D721Med (cell line): ENCODE measurements around the gene TLK1.

Experiments used
- DNase-seq: peaks from one replicate; pipeline ENCODE4 v3.0.0; 2011; ENCODE audit warnings: low spot score; ENCODE audit not compliant: insufficient read length
- FAIRE-seq: peaks from 2 replicates; lab custom pipeline; 2011; peaks lifted over from hg19 to GRCh38; lab: Jason Lieb, UNC
- TF ChIP-seq, protein P1 (sequence below): IDR thresholded peaks from 2 replicates; pipeline ENCODE4 v1.5.1; 2012; ENCODE audit warnings: mild to moderate bottlenecking, control low read depth; ENCODE audit not compliant: insufficient read depth; ENCODE audit errors: missing control alignments

The TLK1 gene

DNA sequence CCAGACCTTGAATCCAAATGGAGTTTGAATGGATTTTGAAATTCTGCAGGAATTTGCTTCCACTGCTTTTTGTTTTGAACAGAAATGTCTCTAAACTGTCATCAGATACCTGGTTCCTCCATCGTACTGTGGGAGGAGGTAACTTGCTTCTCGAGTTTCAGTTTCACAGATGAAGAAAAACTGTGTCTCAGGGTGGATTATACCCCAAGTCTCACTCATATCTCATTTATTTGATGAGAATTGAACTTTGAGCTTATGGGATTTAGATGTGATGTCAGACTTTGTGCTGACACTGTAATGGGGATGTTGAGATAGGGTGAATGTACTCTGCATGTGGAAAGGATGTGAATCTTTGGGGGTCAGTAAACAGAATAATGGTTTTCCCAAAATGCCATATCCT, 124.2 kb downstream of the TLK1 start:
- TF ChIP-seq, protein P1, sequence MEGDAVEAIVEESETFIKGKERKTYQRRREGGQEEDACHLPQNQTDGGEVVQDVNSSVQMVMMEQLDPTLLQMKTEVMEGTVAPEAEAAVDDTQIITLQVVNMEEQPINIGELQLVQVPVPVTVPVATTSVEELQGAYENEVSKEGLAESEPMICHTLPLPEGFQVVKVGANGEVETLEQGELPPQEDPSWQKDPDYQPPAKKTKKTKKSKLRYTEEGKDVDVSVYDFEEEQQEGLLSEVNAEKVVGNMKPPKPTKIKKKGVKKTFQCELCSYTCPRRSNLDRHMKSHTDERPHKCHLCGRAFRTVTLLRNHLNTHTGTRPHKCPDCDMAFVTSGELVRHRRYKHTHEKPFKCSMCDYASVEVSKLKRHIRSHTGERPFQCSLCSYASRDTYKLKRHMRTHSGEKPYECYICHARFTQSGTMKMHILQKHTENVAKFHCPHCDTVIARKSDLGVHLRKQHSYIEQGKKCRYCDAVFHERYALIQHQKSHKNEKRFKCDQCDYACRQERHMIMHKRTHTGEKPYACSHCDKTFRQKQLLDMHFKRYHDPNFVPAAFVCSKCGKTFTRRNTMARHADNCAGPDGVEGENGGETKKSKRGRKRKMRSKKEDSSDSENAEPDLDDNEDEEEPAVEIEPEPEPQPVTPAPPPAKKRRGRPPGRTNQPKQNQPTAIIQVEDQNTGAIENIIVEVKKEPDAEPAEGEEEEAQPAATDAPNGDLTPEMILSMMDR, result no peak
- no peak for FAIRE-seq
- DNase-seq, result no peak

DNA sequence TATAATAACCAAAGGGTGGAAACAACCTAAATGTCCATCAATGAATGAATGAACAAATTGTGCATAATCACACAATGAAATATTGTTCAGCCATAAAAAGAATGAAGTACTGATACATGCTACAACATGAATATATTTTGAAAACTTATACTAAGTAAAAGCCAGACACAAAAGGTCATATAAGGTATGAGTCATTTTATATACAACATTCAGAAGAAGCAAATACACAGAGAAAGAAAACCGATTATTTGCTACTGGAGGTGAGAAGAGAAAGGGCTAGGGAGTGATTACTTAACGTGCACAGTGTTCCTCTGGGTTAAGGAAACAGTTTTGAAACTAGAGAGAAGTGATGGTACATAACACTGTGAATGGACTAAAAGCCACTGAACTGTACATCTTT, 126.4 kb downstream of the TLK1 start:
- no peak for FAIRE-seq
- TF ChIP-seq, protein P1, result no peak
- no peak for DNase-seq

DNA sequence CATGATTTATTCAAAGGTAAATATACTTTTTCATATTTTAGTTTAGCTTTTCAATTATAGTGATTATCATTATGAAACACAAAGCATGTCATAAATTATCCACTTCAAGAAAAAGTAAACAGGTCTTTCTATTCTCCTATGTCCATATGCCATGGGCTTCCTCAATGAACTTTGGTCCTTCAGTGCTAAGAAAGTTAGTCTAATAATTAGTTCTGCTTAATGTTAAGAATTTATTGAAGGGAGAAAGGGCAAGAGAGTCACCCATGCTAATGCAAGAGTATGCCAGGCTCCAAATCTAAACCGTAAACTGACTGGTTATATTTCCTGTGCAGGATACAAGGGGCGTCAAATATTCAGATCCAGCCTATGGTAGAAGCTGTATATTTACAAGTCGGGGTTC, 135.5 kb downstream of the TLK1 start:
- TF ChIP-seq, protein P1, result no peak
- no peak for FAIRE-seq
- DNase-seq, result no peak

DNA sequence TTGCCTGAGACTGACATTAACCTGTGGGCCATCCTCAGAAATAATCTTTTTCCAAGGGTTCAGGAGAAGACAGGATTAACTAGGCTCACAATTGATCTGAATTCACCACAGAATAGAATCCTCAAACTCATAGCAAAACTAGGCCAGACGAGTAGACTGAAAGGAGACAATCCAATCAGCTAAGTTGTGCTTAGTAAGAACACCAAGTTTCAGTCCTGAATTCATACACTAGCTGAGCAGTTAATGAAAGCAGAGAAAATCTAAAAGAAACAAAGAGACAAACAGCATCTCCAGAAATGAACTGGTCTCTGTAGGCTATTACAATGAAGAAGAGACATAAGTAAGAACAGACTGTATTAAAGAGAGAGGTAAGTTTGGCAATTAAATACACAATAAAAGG, 142.2 kb downstream of the TLK1 start:
- FAIRE-seq (peak; percentile 56), DNase-seq (no peak)
- TF ChIP-seq, protein P1, result no peak

DNA sequence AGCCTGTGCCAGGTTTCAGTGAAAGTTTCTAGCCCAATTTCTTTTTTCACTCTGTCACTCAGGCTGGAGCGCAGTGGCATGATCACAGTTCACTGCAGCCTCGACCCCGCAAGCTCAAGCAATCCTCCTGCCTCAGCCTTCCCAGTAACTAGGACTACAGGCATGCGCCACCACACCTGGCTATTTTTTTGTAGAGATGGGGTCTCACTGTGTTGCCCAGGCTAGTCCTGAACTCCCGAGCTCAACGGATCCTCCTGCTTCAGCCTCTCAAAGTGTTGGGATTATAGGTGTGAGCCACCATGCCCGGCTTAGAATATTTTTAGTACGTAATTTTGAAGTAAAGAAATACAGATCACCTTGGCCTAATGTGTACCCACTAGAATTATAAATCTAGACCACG, 144.6 kb downstream of the TLK1 start:
- TF ChIP-seq, protein P1, result no peak
- DNase-seq, result no peak
- FAIRE-seq, result no peak

DNA sequence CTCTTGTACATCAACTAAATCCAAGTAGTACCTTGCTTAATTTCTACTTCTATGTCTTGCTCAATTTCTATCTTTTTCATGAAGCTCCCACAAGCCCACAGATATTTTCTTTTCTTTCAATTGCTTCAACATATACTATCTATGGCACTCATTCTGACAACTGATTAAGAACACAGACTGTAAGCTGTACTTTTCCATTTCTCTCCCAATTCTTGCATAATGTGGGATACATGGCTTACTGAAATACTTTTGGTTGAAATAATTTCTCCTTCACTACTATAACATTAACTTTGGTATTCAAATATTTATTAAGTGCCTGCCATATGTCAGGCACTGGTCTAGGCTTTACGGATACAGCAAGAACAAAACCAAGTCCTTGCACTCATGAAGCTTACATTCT, 146.8 kb downstream of the TLK1 start:
- TF ChIP-seq, protein P1, result no peak
- no peak for FAIRE-seq
- DNase-seq, result no peak

DNA sequence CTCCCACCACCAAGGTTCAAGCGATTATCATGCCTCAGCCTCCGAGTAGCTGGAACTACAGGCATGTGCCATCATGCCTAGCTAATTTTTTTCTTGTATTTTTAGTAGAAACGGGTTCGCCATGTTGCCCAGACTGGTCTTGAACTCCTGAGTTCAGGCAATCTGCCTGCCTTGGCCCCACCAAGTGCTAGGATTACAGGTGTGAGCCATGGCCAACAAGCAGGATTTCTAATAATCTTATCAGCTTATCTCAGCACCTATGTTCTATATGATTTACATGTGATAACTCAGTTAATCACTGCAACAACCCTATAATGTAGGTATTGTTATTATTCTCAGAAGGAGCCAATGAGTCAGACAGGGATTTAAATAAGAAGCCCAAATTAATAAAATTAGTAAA, 151.3 kb downstream of the TLK1 start:
- FAIRE-seq (no peak), DNase-seq (no peak)
- TF ChIP-seq, protein P1, result no peak
